Hepatic stellate cell (primary cell): ENCODE results near the gene SSTR1.

Experiments used
- DNase-seq: peaks from one replicate; pipeline ENCODE4 v3.0.0; 2011; ENCODE audit warnings: low spot score

SSTR1 gene

DNA sequence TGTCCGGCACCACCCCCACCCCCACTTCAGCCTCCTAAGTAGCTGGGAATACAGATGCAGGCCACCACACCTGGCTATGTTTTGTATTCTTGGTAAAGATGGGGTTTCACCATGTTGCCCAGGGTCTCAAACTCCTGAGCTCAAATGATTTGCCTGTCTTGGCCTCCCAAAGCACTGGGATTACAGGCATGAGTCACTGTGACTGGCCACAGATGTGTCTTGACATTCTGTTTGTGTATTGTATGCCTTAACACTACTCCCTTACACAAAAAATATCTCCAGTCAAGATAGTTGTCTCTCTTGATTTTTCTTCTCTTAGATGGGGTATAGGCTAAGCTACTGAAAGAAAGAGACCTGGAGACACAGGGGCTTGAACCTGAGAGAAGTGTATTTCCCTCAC, 30.6 kb downstream of the SSTR1 start:
- DNase-seq = no peak

DNA sequence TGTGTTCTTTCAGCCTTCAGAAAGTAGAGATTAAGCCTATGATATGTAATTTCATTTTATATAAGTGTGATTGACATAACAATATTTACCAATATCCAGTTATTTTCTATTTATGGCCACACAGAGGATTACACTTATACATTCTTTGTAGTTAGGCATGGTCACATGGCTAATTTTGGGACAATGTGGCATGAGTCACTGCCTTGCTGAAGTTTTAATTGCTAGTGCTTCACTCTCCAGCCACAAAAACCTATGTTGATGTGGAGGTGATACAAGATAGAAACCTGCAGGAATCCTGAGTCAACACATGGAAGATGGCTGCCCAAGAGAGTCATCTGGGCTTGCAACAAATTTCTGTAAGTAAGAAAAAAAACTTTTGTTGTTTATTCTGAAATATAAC, 31.2 kb downstream of the SSTR1 start:
- no peak for DNase-seq

DNA sequence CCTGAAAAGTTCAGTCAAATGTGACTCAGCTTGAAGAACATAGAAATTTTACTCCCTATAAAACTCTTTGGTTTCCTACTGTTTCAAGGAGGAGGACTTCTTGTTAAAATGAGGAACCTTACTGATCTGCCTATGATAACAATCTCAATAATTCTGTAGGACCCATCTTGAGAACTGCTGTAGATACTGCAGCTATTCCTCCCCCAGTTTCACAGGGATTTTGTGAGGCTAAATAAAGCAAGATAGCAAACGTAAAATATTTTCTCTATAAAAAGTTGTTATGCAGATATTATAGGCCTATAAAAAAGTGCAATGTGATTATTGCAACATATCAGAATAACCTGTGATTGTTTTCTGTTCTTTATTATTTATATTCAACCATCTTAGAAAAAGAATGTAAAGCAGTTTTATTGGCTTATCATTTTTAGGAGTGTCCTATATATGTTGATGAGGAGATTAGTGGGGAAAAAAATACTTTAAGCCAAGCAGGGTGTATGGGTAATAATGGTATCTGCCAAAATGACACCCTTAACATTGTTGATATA, 36.1 kb downstream of the SSTR1 start:
- no peak for DNase-seq

DNA sequence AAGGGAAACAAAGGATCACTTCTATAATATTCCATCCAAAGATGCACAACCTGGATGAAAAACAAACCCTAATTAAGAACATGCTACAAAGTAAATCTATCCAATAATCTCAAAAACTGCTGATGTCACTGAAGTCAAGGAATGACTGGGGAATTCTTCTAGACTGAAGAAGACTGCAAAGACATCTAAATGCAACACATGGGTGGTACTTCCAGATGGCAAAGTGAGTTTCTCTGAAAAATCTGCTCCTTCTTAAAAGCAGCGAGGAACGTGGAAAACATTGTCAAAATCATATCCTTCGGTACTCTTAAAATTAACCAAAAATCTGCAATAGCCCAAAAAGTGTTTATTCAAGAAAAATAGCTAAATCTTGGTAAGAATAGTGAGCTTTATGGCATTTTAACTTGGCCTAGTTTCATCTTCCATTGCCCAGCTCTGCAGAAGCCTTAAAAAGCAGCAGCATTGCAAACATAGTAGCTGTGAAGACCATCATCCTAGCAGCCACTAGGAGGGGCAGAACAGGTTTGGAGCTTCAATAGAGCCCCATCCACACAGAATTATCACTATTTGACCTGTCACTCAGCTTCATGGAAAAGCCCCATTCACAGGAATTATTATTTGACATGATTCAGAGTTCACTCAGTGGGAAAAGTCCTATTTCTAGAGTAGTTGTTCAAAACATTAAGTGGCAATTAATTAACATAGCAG, 40.8 kb downstream of the SSTR1 start:
- DNase-seq = no peak

DNA sequence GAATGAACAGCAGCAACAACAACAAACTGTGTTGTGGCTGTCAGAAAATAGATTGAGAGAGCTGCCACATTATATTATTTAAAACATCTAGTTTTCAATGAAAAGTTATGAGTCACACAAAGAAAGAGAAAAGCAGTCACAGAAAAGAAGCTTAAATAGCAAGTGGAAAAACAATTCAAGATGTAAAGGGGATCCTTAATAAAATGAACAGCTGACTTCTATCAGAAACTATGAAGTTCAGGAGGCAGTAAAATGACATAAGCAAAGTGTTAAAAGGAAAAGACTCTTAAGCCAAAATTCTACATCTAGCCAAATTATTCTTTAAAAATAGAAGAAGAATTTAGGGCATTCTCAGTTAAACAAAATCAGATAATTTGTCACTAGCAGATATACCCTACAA, 42.6 kb downstream of the SSTR1 start:
- no peak for DNase-seq

DNA sequence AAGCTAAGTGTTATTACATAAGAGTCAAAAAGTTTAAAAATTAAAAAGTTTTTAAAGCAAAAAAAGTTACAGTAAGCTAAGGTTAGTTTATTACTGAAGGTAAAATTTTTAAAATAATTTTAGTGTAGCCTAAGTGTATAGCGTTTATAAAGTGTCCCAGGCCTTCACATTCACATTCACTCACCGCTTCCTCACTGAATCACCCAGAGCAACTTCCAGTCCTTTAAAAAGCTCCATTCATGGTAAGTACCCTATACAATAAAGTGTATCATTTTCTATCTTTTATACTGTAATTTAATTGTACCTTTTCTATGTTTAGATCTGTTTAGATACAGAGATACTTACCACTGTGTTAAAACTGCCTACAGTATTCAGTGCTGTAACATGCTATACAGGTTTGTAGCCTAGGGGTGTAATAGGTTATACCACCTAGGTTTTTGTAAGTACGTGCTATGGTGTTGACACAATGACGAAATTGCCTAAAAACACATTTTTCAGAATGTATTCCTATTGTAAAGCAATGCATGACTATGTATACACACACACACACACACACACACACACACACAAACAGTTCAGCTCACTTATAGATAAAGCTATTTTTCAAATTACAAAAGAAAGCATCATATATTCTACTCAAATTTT, 44.5 kb downstream of the SSTR1 start:
- DNase-seq = no peak

DNA sequence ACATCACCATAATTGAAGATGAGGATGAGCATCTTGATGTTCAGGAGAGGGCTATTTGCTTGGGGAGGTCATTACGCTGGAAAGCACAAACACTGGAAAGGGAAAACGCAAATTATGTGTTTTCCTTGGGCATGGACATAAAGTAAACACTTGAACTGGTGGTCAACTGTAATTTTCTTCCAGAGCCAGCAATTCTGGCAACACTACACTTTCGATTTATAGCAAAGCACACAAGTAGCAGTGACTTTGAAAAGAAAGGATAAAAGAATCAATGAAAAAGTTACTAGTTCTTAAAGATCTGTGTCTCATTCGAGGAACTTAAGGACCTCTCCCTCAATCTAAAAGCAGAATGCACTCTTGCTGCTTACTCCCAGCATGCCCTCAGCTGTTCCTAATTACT, 46.0 kb downstream of the SSTR1 start:
- no peak for DNase-seq

DNA sequence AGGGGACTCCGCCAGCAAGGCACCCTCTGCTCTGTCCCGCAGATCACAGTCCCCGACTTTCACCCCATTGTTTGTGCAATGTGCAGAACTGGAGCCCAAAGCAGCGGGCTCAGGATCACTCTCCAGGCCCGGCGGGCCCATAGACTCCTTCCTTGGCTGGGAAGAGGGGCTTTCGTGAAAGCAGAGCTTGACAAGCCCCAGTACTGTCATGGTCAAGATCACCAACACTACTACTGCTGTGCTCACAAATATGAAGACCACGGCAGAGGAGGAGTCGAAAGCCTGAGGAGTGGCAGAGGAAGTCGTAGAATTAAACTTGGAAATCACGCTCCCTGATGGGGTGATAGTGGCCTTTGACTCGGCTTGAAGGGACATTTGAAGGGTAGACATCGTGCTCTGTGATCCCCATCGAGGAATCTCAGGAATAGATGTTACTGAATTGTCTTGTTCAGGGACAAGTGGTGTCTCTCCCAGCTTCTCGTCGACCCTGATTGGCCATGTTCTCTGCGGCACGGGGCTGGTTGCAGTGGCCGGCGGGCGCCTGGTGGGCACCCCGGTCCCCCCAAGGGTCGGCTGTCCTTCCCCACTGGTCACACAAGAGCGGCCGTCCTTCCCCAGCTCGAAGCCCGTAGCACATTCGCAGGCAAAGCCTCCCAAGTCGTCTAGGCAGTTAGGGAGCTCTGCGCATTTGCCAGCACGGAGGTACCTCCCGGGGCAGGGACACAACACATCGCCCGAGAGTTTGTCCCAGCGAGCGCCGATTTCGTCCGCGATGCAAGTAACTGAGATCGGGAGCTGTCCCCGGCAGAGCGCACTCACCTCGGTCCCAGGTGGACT, 47.1 kb downstream of the SSTR1 start:
- no peak for DNase-seq

DNA sequence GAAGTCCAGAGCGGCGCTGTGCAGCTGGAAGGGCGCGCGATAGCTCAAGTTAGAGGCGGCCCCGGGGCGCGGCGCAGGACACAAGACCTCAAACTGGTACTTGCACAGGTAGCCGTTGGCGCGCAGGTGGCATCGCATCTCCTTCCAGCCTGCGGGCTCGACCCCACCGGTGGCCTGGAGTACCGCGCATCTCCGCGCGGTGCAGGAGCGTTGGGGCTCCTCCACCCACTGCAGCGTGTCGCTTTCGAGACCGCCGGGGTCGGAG, 47.6 kb downstream of the SSTR1 start:
- DNase-seq = no peak

DNA sequence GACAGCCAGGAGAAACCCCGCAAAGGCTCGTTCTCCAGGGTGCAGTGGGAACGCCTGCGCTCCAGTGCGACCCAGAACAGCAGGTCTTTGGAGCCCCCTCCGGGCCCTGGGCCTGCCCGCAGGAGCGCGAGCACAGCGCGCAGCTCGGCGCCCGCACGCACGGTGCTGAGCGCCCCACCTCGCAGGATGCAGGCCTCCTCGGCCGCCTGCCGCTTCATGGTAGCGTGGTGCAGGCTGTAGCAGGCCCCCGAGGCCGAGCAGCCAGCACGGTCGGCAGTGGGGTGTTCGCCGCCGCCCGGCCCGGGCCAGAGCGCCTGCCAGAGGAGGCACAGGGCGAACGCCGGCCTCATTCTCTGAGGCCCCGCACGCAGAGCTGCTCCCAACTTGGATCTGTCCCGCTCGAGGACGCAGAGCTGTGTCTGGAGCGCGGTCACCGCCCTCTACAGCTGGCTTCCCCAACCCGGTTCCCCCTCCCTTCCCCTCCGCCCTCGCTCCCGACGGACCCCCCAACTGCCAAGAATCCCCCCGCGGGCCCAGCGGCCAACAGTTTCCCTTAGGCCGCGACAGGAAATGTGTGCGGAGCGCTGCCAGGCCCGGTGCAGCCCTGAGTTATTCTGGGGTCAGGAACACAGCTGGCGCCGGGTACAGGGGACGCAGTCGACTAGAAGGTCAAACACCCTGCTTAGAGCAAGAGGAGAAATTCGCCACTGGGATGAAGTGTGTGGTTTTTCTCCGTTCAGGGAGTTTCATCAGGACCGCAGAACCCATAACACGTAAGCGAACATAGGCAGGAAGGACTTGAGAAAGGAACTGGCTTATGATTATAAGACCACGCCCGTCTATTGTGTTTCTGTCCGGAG, 48.2 kb downstream of the SSTR1 start, which contains the start of gene CLEC14A:
Gene CLEC14A, minus strand, starts transcription at position 421 of the 860 bp plus-strand sequence. Its CDS starts 71 bp downstream, at position 350.
- no peak for DNase-seq

DNA sequence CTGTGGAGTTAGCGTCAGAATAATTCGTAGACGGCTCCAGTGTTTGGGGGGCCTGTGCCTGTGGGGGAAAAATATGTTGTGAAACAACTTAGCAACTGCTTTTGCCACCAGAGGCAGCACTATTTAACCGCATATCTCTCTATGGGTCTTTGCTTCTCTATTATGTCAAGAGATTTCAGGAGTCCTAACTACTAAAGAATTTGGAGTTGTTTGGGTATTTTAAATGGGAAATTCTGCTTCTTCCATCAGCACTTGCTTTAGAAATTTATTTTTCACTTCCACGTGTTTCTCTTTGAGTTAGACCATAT, 48.8 kb downstream of the SSTR1 start:
- no peak for DNase-seq

DNA sequence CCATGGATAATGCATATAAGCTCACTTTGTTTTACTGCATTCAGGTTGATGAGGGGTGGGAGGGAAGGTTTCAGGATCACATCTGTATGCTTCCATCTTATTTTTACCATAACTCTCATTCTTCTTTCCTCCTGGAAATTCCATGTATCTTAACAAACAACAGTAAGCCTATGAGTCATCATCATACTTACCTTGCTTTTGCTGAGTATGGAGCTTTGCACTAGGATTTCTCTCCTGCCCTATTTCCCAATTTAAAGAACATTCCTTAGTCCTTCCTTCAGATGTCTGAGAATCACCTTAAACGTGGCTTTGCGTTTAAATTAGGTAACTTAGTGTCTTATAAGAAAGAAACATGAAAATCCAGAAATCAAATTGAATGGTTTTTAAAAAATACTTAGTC, 49.8 kb downstream of the SSTR1 start:
- no peak for DNase-seq

DNA sequence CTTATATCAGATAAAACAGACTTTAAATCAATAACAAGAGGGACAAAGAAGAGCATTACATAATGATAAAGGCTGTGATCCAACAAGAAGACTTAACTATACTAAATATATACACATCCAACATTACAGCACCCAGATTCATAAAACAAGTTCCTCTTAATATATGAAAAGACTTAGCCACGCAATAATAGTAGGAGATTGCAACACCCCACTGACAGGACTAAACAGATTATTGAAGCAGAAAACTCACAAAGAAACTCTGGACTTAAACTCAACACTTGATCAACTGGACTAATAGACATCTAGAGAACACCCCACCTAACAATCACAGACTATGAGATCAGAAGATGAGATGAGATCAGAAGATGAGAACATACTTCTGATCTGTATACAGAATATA, 53.9 kb downstream of the SSTR1 start:
- DNase-seq = no peak
